ENCODE measurements around the gene WDR73. TPM values are rescaled to one million over a fixed set of nuclear protein-coding genes. Genes with fewer than 3 reads are reported as not detected.

The WDR73 gene
- total and polyA plus RNA-seq, 10 of the 15 experiments (the other 5 are each of a cell fraction or from before 2014, with no cell fraction given): 4.4 to 25.6 (median 16.3) TPM

DNA sequence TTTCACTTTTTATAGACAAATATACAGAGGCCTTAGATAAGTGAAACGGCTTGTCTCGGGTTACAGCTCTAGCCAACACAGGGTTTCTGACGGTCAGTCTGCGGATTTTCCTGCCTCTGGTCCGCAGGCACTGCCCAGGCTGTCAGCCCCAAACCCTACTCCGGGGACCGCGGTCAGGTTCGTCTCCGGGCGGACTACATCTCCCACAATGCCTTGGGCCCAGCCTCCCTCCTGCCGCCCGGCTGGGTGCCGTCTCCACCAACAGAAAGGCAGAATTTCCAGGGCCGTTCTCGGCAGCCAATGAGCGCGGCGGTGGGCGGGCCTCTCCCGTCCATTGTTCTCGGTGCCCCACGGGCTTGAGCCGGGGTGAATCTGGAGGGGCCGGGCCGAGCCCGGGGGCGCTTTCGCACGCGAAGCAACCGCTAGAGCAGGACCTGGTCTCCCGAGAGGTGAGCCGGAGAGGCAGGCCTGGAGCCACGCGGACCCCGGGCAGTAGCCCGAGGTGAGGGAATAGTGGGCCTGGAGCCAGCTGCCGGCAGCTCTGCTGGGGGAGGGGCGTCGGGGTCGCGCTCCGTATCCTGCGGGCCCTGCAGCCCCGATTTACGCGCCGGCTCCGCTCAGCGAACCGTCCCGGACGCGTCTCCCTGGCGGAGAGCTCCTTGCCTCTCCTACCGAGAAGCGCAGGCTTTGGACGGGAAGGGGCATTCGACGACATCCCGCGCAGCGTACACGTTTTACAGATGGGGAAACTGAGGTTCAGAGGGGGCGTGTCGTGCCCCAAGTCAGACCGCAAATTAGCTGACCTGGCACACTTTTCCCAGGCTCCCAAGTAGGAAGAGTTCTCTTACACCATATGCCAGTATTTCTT is 53.2 kb downstream of the WDR73 start, which contains the start of gene ZSCAN2 (continued):
- TF ChIP-seq, protein P1, sequence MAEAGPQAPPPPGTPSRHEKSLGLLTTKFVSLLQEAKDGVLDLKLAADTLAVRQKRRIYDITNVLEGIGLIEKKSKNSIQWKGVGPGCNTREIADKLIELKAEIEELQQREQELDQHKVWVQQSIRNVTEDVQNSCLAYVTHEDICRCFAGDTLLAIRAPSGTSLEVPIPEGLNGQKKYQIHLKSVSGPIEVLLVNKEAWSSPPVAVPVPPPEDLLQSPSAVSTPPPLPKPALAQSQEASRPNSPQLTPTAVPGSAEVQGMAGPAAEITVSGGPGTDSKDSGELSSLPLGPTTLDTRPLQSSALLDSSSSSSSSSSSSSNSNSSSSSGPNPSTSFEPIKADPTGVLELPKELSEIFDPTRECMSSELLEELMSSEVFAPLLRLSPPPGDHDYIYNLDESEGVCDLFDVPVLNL (IDR thresholded peaks at IDR 0.05; ENCODE audit: low read depth, low read length): no peak
- TF ChIP-seq, protein P2, sequence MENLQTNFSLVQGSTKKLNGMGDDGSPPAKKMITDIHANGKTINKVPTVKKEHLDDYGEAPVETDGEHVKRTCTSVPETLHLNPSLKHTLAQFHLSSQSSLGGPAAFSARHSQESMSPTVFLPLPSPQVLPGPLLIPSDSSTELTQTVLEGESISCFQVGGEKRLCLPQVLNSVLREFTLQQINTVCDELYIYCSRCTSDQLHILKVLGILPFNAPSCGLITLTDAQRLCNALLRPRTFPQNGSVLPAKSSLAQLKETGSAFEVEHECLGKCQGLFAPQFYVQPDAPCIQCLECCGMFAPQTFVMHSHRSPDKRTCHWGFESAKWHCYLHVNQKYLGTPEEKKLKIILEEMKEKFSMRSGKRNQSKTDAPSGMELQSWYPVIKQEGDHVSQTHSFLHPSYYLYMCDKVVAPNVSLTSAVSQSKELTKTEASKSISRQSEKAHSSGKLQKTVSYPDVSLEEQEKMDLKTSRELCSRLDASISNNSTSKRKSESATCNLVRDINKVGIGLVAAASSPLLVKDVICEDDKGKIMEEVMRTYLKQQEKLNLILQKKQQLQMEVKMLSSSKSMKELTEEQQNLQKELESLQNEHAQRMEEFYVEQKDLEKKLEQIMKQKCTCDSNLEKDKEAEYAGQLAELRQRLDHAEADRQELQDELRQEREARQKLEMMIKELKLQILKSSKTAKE (IDR thresholded peaks at IDR 0.05; ENCODE audit: low read depth, poor library complexity, severe bottlenecking): no peak
- TF ChIP-seq EGR1 (IDR thresholded peaks at IDR 0.05; ENCODE audit: borderline replicate concordance in 1 of 2, low read depth in 2 of 2, low read length in 2 of 2) (0 out of 3 replicates have a peak, but pooled peaks of 1 of the 2 experiments have one; percentile 16), JUND (IDR thresholded peaks at IDR 0.05; ENCODE audit: low read depth, low read length) (no peak), ZZZ3 (IDR thresholded peaks at IDR 0.05; ENCODE audit: control insufficient read depth, insufficient read length, low read depth) (no peak), ZNF274 (IDR thresholded peaks at IDR 0.05; ENCODE audit: insufficient read depth, insufficient read length) (no peak), RB1 (IDR thresholded peaks at IDR 0.05; ENCODE audit: borderline replicate concordance) (no peak), CREB1 (IDR thresholded peaks at IDR 0.05; ENCODE audit: low read depth) (0 out of 2 replicates have a peak, but pooled peaks have one; percentile 36), IKZF1 (conservative IDR thresholded peaks at IDR 0.05) (peak; percentile 87), TAF1 (IDR thresholded peaks at IDR 0.05; ENCODE audit: borderline replicate concordance, low read depth, low read length) (no peak), STAT3 (IDR thresholded peaks at IDR 0.05; ENCODE audit: low read depth, low read length) (no peak), MYC (IDR thresholded peaks at IDR 0.05; ENCODE audit: insufficient read depth, insufficient read length, insufficient replicate concordance, low read length, severe bottlenecking) (no peak)
- TF ChIP-seq, protein P3, sequence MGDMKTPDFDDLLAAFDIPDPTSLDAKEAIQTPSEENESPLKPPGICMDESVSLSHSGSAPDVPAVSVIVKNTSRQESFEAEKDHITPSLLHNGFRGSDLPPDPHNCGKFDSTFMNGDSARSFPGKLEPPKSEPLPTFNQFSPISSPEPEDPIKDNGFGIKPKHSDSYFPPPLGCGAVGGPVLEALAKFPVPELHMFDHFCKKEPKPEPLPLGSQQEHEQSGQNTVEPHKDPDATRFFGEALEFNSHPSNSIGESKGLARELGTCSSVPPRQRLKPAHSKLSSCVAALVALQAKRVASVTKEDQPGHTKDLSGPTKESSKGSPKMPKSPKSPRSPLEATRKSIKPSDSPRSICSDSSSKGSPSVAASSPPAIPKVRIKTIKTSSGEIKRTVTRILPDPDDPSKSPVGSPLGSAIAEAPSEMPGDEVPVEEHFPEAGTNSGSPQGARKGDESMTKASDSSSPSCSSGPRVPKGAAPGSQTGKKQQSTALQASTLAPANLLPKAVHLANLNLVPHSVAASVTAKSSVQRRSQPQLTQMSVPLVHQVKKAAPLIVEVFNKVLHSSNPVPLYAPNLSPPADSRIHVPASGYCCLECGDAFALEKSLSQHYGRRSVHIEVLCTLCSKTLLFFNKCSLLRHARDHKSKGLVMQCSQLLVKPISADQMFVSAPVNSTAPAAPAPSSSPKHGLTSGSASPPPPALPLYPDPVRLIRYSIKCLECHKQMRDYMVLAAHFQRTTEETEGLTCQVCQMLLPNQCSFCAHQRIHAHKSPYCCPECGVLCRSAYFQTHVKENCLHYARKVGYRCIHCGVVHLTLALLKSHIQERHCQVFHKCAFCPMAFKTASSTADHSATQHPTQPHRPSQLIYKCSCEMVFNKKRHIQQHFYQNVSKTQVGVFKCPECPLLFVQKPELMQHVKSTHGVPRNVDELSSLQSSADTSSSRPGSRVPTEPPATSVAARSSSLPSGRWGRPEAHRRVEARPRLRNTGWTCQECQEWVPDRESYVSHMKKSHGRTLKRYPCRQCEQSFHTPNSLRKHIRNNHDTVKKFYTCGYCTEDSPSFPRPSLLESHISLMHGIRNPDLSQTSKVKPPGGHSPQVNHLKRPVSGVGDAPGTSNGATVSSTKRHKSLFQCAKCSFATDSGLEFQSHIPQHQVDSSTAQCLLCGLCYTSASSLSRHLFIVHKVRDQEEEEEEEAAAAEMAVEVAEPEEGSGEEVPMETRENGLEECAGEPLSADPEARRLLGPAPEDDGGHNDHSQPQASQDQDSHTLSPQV (IDR thresholded peaks at IDR 0.05): no peak
- TF ChIP-seq, protein P4, sequence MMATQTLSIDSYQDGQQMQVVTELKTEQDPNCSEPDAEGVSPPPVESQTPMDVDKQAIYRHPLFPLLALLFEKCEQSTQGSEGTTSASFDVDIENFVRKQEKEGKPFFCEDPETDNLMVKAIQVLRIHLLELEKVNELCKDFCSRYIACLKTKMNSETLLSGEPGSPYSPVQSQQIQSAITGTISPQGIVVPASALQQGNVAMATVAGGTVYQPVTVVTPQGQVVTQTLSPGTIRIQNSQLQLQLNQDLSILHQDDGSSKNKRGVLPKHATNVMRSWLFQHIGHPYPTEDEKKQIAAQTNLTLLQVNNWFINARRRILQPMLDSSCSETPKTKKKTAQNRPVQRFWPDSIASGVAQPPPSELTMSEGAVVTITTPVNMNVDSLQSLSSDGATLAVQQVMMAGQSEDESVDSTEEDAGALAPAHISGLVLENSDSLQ (IDR thresholded peaks at IDR 0.05): no peak; the same call in 1 of the 2 replicates
- TF ChIP-seq, protein P5, sequence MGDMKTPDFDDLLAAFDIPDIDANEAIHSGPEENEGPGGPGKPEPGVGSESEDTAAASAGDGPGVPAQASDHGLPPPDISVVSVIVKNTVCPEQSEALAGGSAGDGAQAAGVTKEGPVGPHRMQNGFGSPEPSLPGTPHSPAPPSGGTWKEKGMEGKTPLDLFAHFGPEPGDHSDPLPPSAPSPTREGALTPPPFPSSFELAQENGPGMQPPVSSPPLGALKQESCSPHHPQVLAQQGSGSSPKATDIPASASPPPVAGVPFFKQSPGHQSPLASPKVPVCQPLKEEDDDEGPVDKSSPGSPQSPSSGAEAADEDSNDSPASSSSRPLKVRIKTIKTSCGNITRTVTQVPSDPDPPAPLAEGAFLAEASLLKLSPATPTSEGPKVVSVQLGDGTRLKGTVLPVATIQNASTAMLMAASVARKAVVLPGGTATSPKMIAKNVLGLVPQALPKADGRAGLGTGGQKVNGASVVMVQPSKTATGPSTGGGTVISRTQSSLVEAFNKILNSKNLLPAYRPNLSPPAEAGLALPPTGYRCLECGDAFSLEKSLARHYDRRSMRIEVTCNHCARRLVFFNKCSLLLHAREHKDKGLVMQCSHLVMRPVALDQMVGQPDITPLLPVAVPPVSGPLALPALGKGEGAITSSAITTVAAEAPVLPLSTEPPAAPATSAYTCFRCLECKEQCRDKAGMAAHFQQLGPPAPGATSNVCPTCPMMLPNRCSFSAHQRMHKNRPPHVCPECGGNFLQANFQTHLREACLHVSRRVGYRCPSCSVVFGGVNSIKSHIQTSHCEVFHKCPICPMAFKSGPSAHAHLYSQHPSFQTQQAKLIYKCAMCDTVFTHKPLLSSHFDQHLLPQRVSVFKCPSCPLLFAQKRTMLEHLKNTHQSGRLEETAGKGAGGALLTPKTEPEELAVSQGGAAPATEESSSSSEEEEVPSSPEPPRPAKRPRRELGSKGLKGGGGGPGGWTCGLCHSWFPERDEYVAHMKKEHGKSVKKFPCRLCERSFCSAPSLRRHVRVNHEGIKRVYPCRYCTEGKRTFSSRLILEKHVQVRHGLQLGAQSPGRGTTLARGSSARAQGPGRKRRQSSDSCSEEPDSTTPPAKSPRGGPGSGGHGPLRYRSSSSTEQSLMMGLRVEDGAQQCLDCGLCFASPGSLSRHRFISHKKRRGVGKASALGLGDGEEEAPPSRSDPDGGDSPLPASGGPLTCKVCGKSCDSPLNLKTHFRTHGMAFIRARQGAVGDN (IDR thresholded peaks at IDR 0.05): no peak
